DND-41 (cell line): ENCODE measurements around the gene RGS6.
"Not testable (repeated sequence)": the region's sequence is repeated elsewhere in the genome, so short reads cannot be mapped to it uniquely, and the experiment has no call there.

ENCODE experiments used
- CTCF ChIP-seq: IDR thresholded peaks from 2 replicates; pipeline ENCODE4 v1.5.1; 2012; ENCODE audit warnings: borderline replicate concordance, low read length, moderate library complexity, mild to moderate bottlenecking; ENCODE audit not compliant: poor library complexity, severe bottlenecking; ENCODE audit errors: extremely low read depth
- EZH2 ChIP-seq: IDR thresholded peaks from 3 replicates; pipeline ENCODE4 v1.6.1; 2012; ENCODE audit warnings: borderline replicate concordance, low read depth, mild to moderate bottlenecking, moderate library complexity, low read length, inconsistent platforms; ENCODE audit not compliant: severe bottlenecking

- not testable (repeated sequence) for TF ChIP-seq CTCF, EZH2
These were observed 545.3 kb downstream of the RGS6 start for GRCh38 chr14:72477578-72477977.
